Trophoblast cell (in vitro differentiated cells and primary cell): ENCODE measurements around the gene ARCN1.

Experiments
- DNase-seq, 2 donors: peaks; one replicate each; pipeline ENCODE4 v3.0.0-alpha.2; 2016
- H2AFZ ChIP-seq: 2 replicates; pipeline ENCODE4 v1.6.1; 2013; ENCODE audit warnings: low read length, moderate library complexity, mild to moderate bottlenecking; ENCODE audit not compliant: insufficient read depth, poor library complexity
- H2AK5ac ChIP-seq: 2 replicates; pipeline ENCODE4 v1.6.1; 2013; ENCODE audit warnings: mild to moderate bottlenecking, low read length
- H2BK120ac ChIP-seq: 2 replicates; pipeline ENCODE4 v1.6.1; 2013; ENCODE audit warnings: low read length, mild to moderate bottlenecking, moderate library complexity; ENCODE audit not compliant: insufficient read depth, poor library complexity
- H2BK12ac ChIP-seq: 2 replicates; pipeline ENCODE4 v1.6.1; 2013; ENCODE audit warnings: mild to moderate bottlenecking, low read length, moderate library complexity
- H2BK5ac ChIP-seq: 2 replicates; pipeline ENCODE4 v1.6.1; 2013; ENCODE audit warnings: low read length, low read depth, moderate library complexity, mild to moderate bottlenecking; ENCODE audit not compliant: poor library complexity
- H3K14ac ChIP-seq: 2 replicates; pipeline ENCODE4 v1.6.1; 2013; ENCODE audit warnings: mild to moderate bottlenecking, low read length
- H3K18ac ChIP-seq: 2 replicates; pipeline ENCODE4 v1.6.1; 2013; ENCODE audit warnings: mild to moderate bottlenecking, low read length
- H3K23ac ChIP-seq: 2 replicates; pipeline ENCODE4 v1.6.1; 2013; ENCODE audit warnings: low read length
- H3K27ac ChIP-seq: 2 replicates; pipeline ENCODE4 v1.5.1; 2013; ENCODE audit warnings: low read depth, mild to moderate bottlenecking, inconsistent platforms, low read length, moderate library complexity
- H3K27me3 ChIP-seq: 2 replicates; pipeline ENCODE4 v1.6.1; 2013; ENCODE audit warnings: inconsistent platforms, mild to moderate bottlenecking, low read length, moderate library complexity; ENCODE audit not compliant: insufficient read depth
- H3K36me3 ChIP-seq, 2 experiments: 1 replicate in 1 of 2; 2 replicates in 1 of 2; pipeline ENCODE4 v1.6.1; 2013; ENCODE audit warnings: low read length in 2 of 2, mild to moderate bottlenecking in 2 of 2, moderate library complexity in 1 of 2; ENCODE audit not compliant: insufficient read depth in 2 of 2, control insufficient read depth in 1 of 2
- H3K4ac ChIP-seq: 2 replicates; pipeline ENCODE4 v1.6.1; 2013; ENCODE audit warnings: low read depth, mild to moderate bottlenecking, low read length, moderate library complexity
- H3K4me1 ChIP-seq, 2 experiments: 1 replicate in 1 of 2; 2 replicates in 1 of 2; pipeline ENCODE4 v1.6.1; 2013; ENCODE audit warnings: low read length in 2 of 2, mild to moderate bottlenecking in 2 of 2, moderate library complexity in 1 of 2; ENCODE audit not compliant: insufficient read depth in 2 of 2, control insufficient read depth in 1 of 2
- H3K4me2 ChIP-seq: 2 replicates; pipeline ENCODE4 v1.6.1; 2013; ENCODE audit warnings: inconsistent platforms, mild to moderate bottlenecking, low read length, moderate library complexity
- H3K4me3 ChIP-seq: 2 replicates; pipeline ENCODE4 v1.5.1; 2013; ENCODE audit warnings: mild to moderate bottlenecking, low read depth, low read length, inconsistent platforms
- H3K79me1 ChIP-seq: one replicate; pipeline ENCODE4 v1.6.1; 2013; ENCODE audit warnings: low read length
- H3K79me2 ChIP-seq: 2 replicates; pipeline ENCODE4 v1.6.1; 2013; ENCODE audit warnings: low read length, mild to moderate bottlenecking; ENCODE audit not compliant: control insufficient read depth, insufficient read depth, poor library complexity
- H3K9ac ChIP-seq: 2 replicates; pipeline ENCODE4 v1.6.1; 2013; ENCODE audit warnings: mild to moderate bottlenecking, low read length
- H3K9me3 ChIP-seq: 2 replicates; pipeline ENCODE4 v1.6.1; 2013; ENCODE audit warnings: low read depth, mild to moderate bottlenecking, control low read depth, inconsistent platforms, low read length; ENCODE audit not compliant: insufficient read depth
- H4K12ac ChIP-seq: 2 replicates; pipeline ENCODE4 v1.6.1; 2013; ENCODE audit warnings: low read depth, mild to moderate bottlenecking, low read length, moderate library complexity
- H4K8ac ChIP-seq: 2 replicates; pipeline ENCODE4 v1.6.1; 2013; ENCODE audit warnings: low read depth, mild to moderate bottlenecking, low read length, moderate library complexity
- H4K91ac ChIP-seq: one replicate; pipeline ENCODE4 v1.6.1; 2013; ENCODE audit warnings: low read depth, mild to moderate bottlenecking, low read length, moderate library complexity
- WGBS: extraction: QIAGEN DNeasy Blood & Tissue Kit; methylation state at CpG from one replicate; pipeline ENCODE4 v1.1.7; 2013; ENCODE audit warnings: missing lambda C conversion rate; ENCODE audit not compliant: insufficient read length, insufficient coverage; ENCODE audit errors: extremely low coverage; 5-methylcytosine and 5-hydroxymethylcytosine counted together

ARCN1 gene

DNA sequence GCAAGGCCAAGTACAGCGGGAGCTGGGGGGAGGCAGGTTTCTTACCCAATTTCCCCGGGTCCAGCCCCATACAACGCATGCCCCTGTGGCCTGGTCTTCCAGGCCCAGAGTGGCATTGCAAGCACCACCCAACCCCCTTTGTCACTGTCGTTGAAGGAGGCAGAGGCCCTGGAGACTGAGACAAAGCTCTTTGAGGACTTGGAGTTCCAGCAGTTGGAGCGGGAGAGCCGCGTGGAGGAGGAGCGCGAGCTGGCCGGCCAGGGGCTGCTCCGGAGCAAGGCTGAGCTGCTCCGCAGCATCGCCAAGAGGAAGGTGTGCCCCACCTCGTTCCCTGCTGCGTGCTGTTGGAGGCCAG, 63.0 kb downstream of the ARCN1 start:
- no peak overlapping the region for H3K14ac ChIP-seq
- H3K23ac ChIP-seq = no peak overlapping the region
- DNase-seq = no peak

DNA sequence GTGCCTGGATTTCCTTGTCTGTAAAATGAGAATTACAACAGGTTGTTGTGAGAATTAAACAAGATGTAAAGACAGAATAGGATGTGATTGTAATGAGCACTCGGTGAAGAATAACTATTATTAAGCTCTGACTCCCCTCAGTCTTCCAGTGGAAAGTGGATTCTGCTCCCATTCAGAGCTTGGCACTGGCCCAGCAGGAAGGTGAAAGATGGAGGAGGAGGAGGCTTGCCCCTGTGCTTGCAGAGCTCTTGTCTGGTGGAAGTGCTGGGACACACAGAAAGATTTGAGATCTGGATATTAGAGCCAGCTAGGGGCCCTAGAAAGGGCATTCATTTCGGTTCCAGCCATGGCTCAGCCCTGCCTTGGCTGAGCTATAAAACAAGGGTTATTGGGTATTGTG, 63.4 kb downstream of the ARCN1 start:
- Histone ChIP-seq H3K4me3 (no peak overlapping the region), H3K79me1 (no peaks in the 10 kb centered on the region), H2BK120ac (no peak overlapping the region), H4K12ac (no peak overlapping the region), H3K23ac (no peak overlapping the region), H3K27me3 (no peaks in the 10 kb centered on the region), H3K27ac (no peak overlapping the region), H4K8ac (no peak overlapping the region), H3K79me2 (no peaks in the 10 kb centered on the region), H3K4ac (no peak overlapping the region), H3K18ac (no peak overlapping the region), H2BK5ac (no peak overlapping the region), H4K91ac (no peak overlapping the region), H3K9me3 (no peaks in the 10 kb centered on the region), H3K14ac (no peak overlapping the region), H2AFZ (no peak overlapping the region), H3K36me3 (peaks cover 48 to 56% of the 10 kb centered on the region in 2 experiments), H3K9ac (no peak overlapping the region), H2BK12ac (no peak overlapping the region), H3K4me1 (peaks cover 12 to 15% of the 10 kb centered on the region in 2 experiments), H3K4me2 (no peak overlapping the region), H2AK5ac (no peak overlapping the region)
- no peak for DNase-seq
- WGBS = no CpG with 5 or more reads among the region's 2 CpGs

More for the DNA sequence above, 63.0 kb downstream of the ARCN1 start:
- H3K79me2 ChIP-seq = no peaks in the 10 kb centered on the region
- peak overlapping the region; percentile 19 for H4K12ac ChIP-seq
- H2BK5ac ChIP-seq = no peak overlapping the region
- peaks cover 12 to 15% of the 10 kb centered on the region in 2 experiments for H3K4me1 ChIP-seq
- H2BK120ac ChIP-seq = no peak overlapping the region
- H4K91ac ChIP-seq = no peak overlapping the region
- peak overlapping the region; percentile 30 for H3K4me3 ChIP-seq
- H3K27me3 ChIP-seq = no peaks in the 10 kb centered on the region
- H3K4me2 ChIP-seq = peak overlapping the region; percentile 58
- no peak overlapping the region for H2AK5ac ChIP-seq
- peak overlapping the region; percentile 40 for H2AFZ ChIP-seq
- no CpG with 5 or more reads among the region's 15 CpGs for WGBS
- H3K36me3 ChIP-seq = peaks cover 44 to 53% of the 10 kb centered on the region in 2 experiments
- H3K9me3 ChIP-seq = no peaks in the 10 kb centered on the region
- peak overlapping the region; percentile 15 for H3K18ac ChIP-seq
- no peak overlapping the region for H3K27ac ChIP-seq
- peak overlapping the region; percentile 8 for H4K8ac ChIP-seq
- no peaks in the 10 kb centered on the region for H3K79me1 ChIP-seq
- H3K9ac ChIP-seq = no peak overlapping the region
- no peak overlapping the region for H3K4ac ChIP-seq
- peak overlapping the region; percentile 20 for H2BK12ac ChIP-seq

DNA sequence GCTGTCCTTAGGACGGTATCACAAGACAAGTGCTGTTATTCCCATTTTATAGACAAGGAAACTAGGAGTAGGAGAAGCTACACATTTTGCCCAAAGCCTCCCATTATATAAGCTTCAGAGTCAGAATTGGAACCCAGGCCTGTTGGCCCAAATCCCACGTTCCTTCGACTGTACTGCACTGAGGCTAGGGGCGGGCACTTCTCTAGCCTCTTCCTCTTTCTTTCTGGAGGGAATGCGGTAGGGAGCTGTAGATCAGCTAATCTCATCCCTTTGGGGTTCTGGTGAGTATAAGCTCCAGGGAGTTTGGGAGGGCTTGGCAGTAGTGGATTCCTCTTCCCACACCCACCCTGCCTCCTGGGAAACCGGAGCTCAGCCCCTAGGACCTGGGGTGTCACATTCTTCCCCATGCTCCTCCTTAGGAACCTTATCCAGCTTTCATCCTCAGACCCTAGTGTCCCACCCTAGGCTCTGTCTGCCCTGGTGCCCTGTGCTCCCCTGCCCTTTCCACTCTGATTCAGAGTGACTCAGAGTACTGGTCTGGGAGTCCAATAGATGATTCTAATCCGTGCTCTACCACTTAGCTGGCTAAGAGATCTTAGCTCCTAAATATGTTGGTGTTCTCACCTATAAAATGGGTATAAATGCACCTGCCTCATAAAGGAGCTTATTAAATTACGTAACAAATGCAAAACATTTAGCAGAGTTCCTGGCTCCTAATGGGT, 64.5 kb downstream of the ARCN1 start:
- Histone ChIP-seq H2AK5ac (no peak overlapping the region), H3K9me3 (no peaks in the 10 kb centered on the region), H3K23ac (no peak overlapping the region), H3K14ac (no peak overlapping the region), H2BK5ac (no peak overlapping the region), H3K79me1 (no peaks in the 10 kb centered on the region), H3K4me3 (no peak overlapping the region), H3K79me2 (no peaks in the 10 kb centered on the region), H3K27me3 (no peaks in the 10 kb centered on the region), H4K8ac (no peak overlapping the region), H4K12ac (no peak overlapping the region), H2BK120ac (no peak overlapping the region), H2AFZ (no peak overlapping the region), H2BK12ac (no peak overlapping the region), H3K4me1 (peaks cover 12 to 15% of the 10 kb centered on the region in 2 experiments), H3K4ac (no peak overlapping the region), H3K27ac (no peak overlapping the region), H3K4me2 (no peak overlapping the region), H3K9ac (no peak overlapping the region), H3K18ac (no peak overlapping the region), H3K36me3 (peaks cover 48 to 55% of the 10 kb centered on the region in 2 experiments), H4K91ac (no peak overlapping the region)
- no CpG with 5 or more reads among the region's 8 CpGs for WGBS
- no peak for DNase-seq

DNA sequence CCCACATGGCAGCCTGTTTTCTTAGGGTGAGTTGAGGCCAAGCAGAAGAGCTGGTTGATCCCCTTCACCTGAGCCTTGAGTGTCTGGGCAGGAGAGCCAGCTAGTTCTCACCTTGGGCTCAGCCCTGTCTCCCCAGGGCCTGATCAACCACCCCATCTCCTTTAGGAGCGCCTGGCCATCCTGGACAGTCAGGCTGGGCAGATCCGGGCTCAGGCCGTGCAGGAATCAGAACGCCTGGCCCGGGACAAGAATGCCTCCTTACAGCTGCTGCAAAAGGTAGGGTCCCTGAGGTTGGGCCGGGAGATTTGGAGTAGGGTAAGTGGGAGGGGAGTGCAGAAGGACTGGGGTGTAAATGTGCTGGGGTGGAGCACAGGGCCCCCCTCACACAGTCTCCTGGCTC, 66.5 kb downstream of the ARCN1 start:
- H3K14ac ChIP-seq = no peak overlapping the region
- H4K8ac ChIP-seq = no peak overlapping the region
- WGBS = no CpG with 5 or more reads among the region's 6 CpGs
- peaks cover 52 to 55% of the 10 kb centered on the region in 2 experiments for H3K36me3 ChIP-seq
- H3K4me3 ChIP-seq = no peak overlapping the region
- no peak overlapping the region for H3K18ac ChIP-seq
- H3K4me2 ChIP-seq = no peak overlapping the region
- H2BK12ac ChIP-seq = no peak overlapping the region
- H3K9ac ChIP-seq = no peak overlapping the region
- H4K91ac ChIP-seq = no peak overlapping the region
- H3K79me2 ChIP-seq = no peaks in the 10 kb centered on the region
- H3K79me1 ChIP-seq = no peaks in the 10 kb centered on the region
- H2BK5ac ChIP-seq = no peak overlapping the region
- no peak overlapping the region for H2AK5ac ChIP-seq
- H3K4ac ChIP-seq = no peak overlapping the region
- no peak overlapping the region for H2AFZ ChIP-seq
- no peaks in the 10 kb centered on the region for H3K27me3 ChIP-seq
- no peak overlapping the region for H3K23ac ChIP-seq
- H4K12ac ChIP-seq = no peak overlapping the region
- no peak overlapping the region for H3K27ac ChIP-seq
- no peaks in the 10 kb centered on the region for H3K9me3 ChIP-seq
- peaks cover 12 to 14% of the 10 kb centered on the region in 2 experiments for H3K4me1 ChIP-seq
- H2BK120ac ChIP-seq = no peak overlapping the region
- DNase-seq = no peak
